ENCODE data around the gene FBXO22.
"Not testable (repeated sequence)": the region's sequence is repeated elsewhere in the genome, so short reads cannot be mapped to it uniquely, and the experiment has no call there.

Gene FBXO22

GRCh38 chr15:75862796-75863195 is 40.9 kb upstream of the FBXO22 start:
- H3K36me3 ChIP-seq (ENCODE audit: low read length) = no peaks in the 10 kb centered on the region
- no peak overlapping the region for H2AFZ ChIP-seq (ENCODE audit: low read depth, low read length, severe bottlenecking)
- no peaks in the 10 kb centered on the region; the same call in 1 of the 2 replicates for H4K20me1 ChIP-seq (ENCODE audit: low read depth, low read length)
- H3K4me2 ChIP-seq (ENCODE audit: low read depth, low read length, poor library complexity, severe bottlenecking) = no peak overlapping the region
- no peak overlapping the region for H3K9ac ChIP-seq (ENCODE audit: low read length)
- 0 out of 2 replicates have a peak, but pooled peaks cover 4% of the 10 kb centered on the region for H3F3A ChIP-seq (ENCODE audit: insufficient read depth)
- H3K9me2 ChIP-seq (replicated peaks; ENCODE audit: insufficient read depth, low read length) = no peaks in the 10 kb centered on the region
- no peak overlapping the region for H3K27ac ChIP-seq (ENCODE audit: low read depth, low read length)
- H3K27me3 ChIP-seq (ENCODE audit: low read length) = no peaks in the 10 kb centered on the region
- H3K4me3 ChIP-seq (ENCODE audit: insufficient read depth, low read length, poor library complexity, severe bottlenecking) = no peak overlapping the region
- TF ChIP-seq, protein P1, sequence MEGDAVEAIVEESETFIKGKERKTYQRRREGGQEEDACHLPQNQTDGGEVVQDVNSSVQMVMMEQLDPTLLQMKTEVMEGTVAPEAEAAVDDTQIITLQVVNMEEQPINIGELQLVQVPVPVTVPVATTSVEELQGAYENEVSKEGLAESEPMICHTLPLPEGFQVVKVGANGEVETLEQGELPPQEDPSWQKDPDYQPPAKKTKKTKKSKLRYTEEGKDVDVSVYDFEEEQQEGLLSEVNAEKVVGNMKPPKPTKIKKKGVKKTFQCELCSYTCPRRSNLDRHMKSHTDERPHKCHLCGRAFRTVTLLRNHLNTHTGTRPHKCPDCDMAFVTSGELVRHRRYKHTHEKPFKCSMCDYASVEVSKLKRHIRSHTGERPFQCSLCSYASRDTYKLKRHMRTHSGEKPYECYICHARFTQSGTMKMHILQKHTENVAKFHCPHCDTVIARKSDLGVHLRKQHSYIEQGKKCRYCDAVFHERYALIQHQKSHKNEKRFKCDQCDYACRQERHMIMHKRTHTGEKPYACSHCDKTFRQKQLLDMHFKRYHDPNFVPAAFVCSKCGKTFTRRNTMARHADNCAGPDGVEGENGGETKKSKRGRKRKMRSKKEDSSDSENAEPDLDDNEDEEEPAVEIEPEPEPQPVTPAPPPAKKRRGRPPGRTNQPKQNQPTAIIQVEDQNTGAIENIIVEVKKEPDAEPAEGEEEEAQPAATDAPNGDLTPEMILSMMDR (IDR thresholded peaks at IDR 0.05; ENCODE audit: insufficient read depth, low read length, poor library complexity, severe bottlenecking) = no peak
- no peak for TF ChIP-seq EZH2phosphoT487 (conservative IDR thresholded peaks at IDR 0.05; ENCODE audit: low read length)
- no peaks in the 10 kb centered on the region for H3K9me3 ChIP-seq (ENCODE audit: insufficient read depth, low read length)
- no peaks in the 10 kb centered on the region; the same call in 1 of the 2 replicates for H3K79me2 ChIP-seq (ENCODE audit: insufficient read depth, low read length)

DNA sequence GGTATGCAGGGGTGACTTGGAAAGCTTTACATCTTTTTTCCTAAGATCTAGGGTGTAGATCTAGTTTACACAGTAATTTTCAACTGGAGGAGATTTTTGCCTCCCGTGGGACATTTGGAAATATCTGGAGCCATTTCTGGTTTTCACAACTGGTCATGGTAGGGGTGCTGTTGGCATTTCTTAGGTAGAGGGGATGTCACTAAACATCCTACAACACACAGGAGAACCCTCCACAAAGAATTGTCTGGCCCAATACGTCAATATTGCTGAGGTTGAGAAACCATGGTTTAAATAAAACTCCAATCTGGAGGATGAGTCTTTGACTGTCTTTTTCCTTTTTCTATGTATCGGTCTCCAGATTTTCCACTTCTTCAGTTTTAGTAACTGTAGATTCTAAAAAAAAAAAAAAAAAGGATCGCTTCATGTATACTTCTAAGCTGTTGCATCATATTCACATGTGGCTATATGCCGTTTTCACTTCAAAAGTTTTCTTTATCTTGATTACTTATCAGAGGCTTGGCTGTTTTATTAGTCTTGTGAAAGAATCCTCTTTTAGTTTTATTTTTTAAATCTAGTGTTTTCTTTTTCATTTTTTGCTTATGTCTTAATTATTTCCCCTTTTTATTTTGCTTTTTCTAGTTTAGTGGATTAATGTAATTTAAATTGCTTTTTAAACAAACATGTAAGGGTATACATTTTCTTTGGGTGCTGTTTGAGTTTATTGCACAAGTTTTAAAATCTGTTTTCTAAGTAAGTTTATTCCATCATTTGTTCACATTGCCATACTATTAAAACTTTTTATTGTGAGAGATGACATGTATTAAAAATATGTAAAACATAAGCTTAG is 39.2 kb upstream of the FBXO22 start:
- Histone ChIP-seq H2AFZ (ENCODE audit: low read depth, low read length, severe bottlenecking) (no peak overlapping the region), H3K9ac (ENCODE audit: low read length) (no peak overlapping the region), H3K4me3 (ENCODE audit: insufficient read depth, low read length, poor library complexity, severe bottlenecking) (no peak overlapping the region), H3K27ac (ENCODE audit: low read depth, low read length) (no peak overlapping the region), H3F3A (ENCODE audit: insufficient read depth) (no peaks in the 10 kb centered on the region; the same call in 1 of the 2 replicates), H3K9me2 (replicated peaks; ENCODE audit: insufficient read depth, low read length) (no peaks in the 10 kb centered on the region), H4K20me1 (ENCODE audit: low read depth, low read length) (no peaks in the 10 kb centered on the region; the same call in 1 of the 2 replicates), H3K27me3 (ENCODE audit: low read length) (no peaks in the 10 kb centered on the region), H3K9me3 (ENCODE audit: insufficient read depth, low read length) (no peaks in the 10 kb centered on the region), H3K36me3 (ENCODE audit: low read length) (no peaks in the 10 kb centered on the region), H3K4me2 (ENCODE audit: low read depth, low read length, poor library complexity, severe bottlenecking) (no peak overlapping the region), H3K79me2 (ENCODE audit: insufficient read depth, low read length) (no peaks in the 10 kb centered on the region; the same call in 1 of the 2 replicates)
- TF ChIP-seq, protein P1 (IDR thresholded peaks at IDR 0.05; ENCODE audit: insufficient read depth, low read length, poor library complexity, severe bottlenecking) = no peak
- no peak for TF ChIP-seq EZH2phosphoT487 (conservative IDR thresholded peaks at IDR 0.05; ENCODE audit: low read length)

- H3K4me3 ChIP-seq (ENCODE audit: insufficient read depth, low read length, poor library complexity, severe bottlenecking); H4K20me1 ChIP-seq (ENCODE audit: low read depth, low read length); H3K79me2 ChIP-seq (ENCODE audit: insufficient read depth, low read length); H3K27me3 ChIP-seq (ENCODE audit: low read length); H3K9me3 ChIP-seq (ENCODE audit: insufficient read depth, low read length); H3K36me3 ChIP-seq (ENCODE audit: low read length); H3K27ac ChIP-seq (ENCODE audit: low read depth, low read length); H3K9me2 ChIP-seq (replicated peaks; ENCODE audit: insufficient read depth, low read length); H2AFZ ChIP-seq (ENCODE audit: low read depth, low read length, severe bottlenecking); H3K4me2 ChIP-seq (ENCODE audit: low read depth, low read length, poor library complexity, severe bottlenecking); H3K9ac ChIP-seq (ENCODE audit: low read length); H3F3A ChIP-seq (ENCODE audit: insufficient read depth): not testable (repeated sequence)
Observed at GRCh38 chr15:75866045-75866444, 37.6 kb upstream of the FBXO22 start.

DNA sequence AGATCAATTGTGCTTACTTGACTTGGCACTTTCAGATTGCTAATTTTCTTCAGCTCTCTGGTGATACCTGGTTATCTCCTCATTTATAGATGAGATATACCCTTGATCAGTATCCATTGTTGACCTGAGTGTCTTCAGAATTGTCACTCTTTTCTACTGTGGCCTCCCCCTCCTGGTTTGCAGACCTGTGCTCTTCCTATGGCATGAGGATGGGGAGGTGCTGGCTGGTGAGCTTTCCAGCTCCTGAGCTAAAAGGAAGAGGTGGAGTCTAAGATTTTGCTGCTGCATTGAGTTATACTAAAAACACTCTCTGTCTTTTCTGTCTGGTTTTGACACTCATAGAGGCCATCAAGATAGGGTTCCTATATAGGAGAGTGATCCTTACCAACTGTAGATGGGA is 36.8 kb upstream of the FBXO22 start:
- Histone ChIP-seq H3K27me3 (ENCODE audit: low read length) (no peaks in the 10 kb centered on the region), H3K9me2 (replicated peaks; ENCODE audit: insufficient read depth, low read length) (no peaks in the 10 kb centered on the region), H3K4me3 (ENCODE audit: insufficient read depth, low read length, poor library complexity, severe bottlenecking) (no peak overlapping the region), H3K27ac (ENCODE audit: low read depth, low read length) (no peak overlapping the region), H4K20me1 (ENCODE audit: low read depth, low read length) (no peaks in the 10 kb centered on the region; the same call in 1 of the 2 replicates), H2AFZ (ENCODE audit: low read depth, low read length, severe bottlenecking) (no peak overlapping the region), H3F3A (ENCODE audit: insufficient read depth) (no peaks in the 10 kb centered on the region; the same call in 1 of the 2 replicates), H3K36me3 (ENCODE audit: low read length) (no peaks in the 10 kb centered on the region), H3K4me2 (ENCODE audit: low read depth, low read length, poor library complexity, severe bottlenecking) (peak overlapping the region; percentile 18), H3K9me3 (ENCODE audit: insufficient read depth, low read length) (no peaks in the 10 kb centered on the region), H3K79me2 (ENCODE audit: insufficient read depth, low read length) (no peaks in the 10 kb centered on the region; the same call in 1 of the 2 replicates), H3K9ac (ENCODE audit: low read length) (no peak overlapping the region)
- no peak for TF ChIP-seq EZH2phosphoT487 (conservative IDR thresholded peaks at IDR 0.05; ENCODE audit: low read length)
- TF ChIP-seq, protein P1 (IDR thresholded peaks at IDR 0.05; ENCODE audit: insufficient read depth, low read length, poor library complexity, severe bottlenecking) = no peak
